ENCODE results near the gene MYEF2.

The MYEF2 gene

DNA sequence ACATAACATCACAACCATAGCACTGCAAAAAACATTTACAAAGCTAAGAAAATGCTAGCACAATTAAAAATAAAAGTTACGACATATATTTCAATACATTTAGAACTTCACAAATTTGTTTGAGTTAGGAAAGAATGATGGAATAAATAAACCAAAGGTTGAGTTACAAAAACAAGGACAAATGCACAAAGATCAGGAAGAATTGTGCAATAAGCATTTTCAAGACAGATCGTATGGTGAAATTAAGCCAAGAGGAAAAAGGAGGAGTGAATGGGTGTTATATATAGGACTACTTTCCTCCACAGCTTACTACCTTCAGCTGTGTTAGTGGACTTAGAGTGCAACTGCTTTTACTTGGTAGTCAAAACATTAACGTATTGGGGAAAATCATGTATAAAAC is 7.4 kb upstream of the MYEF2 start:
- no peak overlapping the region for H3K4me3 ChIP-seq (ENCODE audit: low read length)
- H3K27me3 ChIP-seq (ENCODE audit: control insufficient read depth, insufficient read depth, low read length), result peaks cover 19% of the 10 kb centered on the region

DNA sequence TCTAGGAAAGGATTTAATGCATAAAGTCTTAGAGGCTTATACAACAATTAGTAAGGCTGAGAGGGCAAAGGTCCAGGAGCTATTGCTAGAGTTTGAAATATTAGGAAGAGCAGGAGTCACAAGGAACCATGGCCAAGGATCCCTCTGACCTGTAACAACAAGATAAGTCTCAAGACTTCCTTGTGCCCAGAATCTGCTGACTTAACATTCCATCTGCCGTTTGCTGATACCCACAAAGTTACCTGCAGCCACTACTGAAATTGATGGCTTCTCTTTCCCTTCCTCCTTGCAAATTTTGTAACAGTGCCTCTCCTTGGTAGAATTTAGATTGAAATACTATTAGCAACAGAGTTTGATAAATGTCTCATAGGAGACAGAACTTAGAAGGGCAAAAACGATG is 4.7 kb upstream of the MYEF2 start:
- Histone ChIP-seq H3K4me1 (ENCODE audit: control insufficient read depth, insufficient read depth, low read length) (no peaks in the 10 kb centered on the region), H3K4me2 (ENCODE audit: low read length) (no peak overlapping the region), H3K27me3 (ENCODE audit: control insufficient read depth, insufficient read depth, low read length) (peaks cover 19% of the 10 kb centered on the region), H3K36me3 (ENCODE audit: insufficient read depth, low read length) (no peaks in the 10 kb centered on the region), H3K9me3 (replicated peaks; ENCODE audit: low read length) (no peaks in the 10 kb centered on the region), H3K9ac (ENCODE audit: low read depth, low read length) (no peak overlapping the region), H3K4me3 (ENCODE audit: low read length) (no peak overlapping the region)

More for the DNA sequence above, 7.4 kb upstream of the MYEF2 start:
- no peaks in the 10 kb centered on the region for H3K4me1 ChIP-seq (ENCODE audit: control insufficient read depth, insufficient read depth, low read length)
- no peak overlapping the region for H3K9ac ChIP-seq (ENCODE audit: low read depth, low read length)
- no peak overlapping the region for H3K4me2 ChIP-seq (ENCODE audit: low read length)
- H3K36me3 ChIP-seq (ENCODE audit: insufficient read depth, low read length), result no peaks in the 10 kb centered on the region
- H3K9me3 ChIP-seq (replicated peaks; ENCODE audit: low read length), result no peaks in the 10 kb centered on the region

DNA sequence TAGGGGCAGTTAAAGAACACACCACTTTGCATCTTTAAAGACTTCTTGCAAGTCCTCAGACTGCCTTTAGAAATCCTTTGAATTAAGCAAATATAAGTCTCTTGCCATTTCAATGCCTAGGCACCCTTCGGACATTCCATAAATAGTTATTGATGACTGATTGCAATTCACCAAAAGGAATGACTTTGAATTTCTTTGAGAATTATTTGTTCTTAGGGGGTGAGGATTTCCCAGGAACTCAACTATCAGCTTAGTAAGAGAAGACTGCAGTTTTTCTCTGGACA is 495 bp upstream of the MYEF2 start:
- peak overlapping the region; percentile 82 for H3K9ac ChIP-seq (ENCODE audit: low read depth, low read length)
- H3K36me3 ChIP-seq (ENCODE audit: insufficient read depth, low read length), result no peaks in the 10 kb centered on the region
- no peaks in the 10 kb centered on the region for H3K9me3 ChIP-seq (replicated peaks; ENCODE audit: low read length)
- no peaks in the 10 kb centered on the region for H3K4me1 ChIP-seq (ENCODE audit: control insufficient read depth, insufficient read depth, low read length)
- peak overlapping the region; percentile 96 for H3K4me2 ChIP-seq (ENCODE audit: low read length)
- H3K27me3 ChIP-seq (ENCODE audit: control insufficient read depth, insufficient read depth, low read length), result peaks cover 10% of the 10 kb centered on the region
- peak overlapping the region; percentile 90 for H3K4me3 ChIP-seq (ENCODE audit: low read length)

DNA sequence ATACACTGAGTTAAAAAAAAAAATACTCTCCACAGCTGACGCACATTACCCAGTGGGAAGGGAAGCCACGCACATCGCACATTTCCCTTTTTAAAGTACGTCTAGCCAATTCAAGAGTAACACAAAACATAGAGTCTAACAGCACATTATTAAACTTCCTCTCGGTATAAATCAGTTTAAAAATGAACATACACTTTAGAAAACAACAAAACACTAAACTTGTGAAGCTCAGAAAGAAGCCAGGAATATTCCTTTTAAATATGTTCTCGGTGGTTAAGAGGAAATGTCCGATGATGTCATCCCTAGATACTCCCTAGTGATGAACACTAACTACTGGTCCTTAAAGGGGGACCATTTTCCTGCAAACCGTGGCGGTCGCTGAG is 721 bp downstream of the MYEF2 start:
- Histone ChIP-seq H3K4me3 (ENCODE audit: low read length) (peak overlapping the region; percentile 90), H3K27me3 (ENCODE audit: control insufficient read depth, insufficient read depth, low read length) (peaks cover 5% of the 10 kb centered on the region), H3K4me2 (ENCODE audit: low read length) (peak overlapping the region; percentile 96), H3K36me3 (ENCODE audit: insufficient read depth, low read length) (no peaks in the 10 kb centered on the region), H3K9ac (ENCODE audit: low read depth, low read length) (peak overlapping the region; percentile 82), H3K9me3 (replicated peaks; ENCODE audit: low read length) (no peaks in the 10 kb centered on the region), H3K4me1 (ENCODE audit: control insufficient read depth, insufficient read depth, low read length) (no peaks in the 10 kb centered on the region)

DNA sequence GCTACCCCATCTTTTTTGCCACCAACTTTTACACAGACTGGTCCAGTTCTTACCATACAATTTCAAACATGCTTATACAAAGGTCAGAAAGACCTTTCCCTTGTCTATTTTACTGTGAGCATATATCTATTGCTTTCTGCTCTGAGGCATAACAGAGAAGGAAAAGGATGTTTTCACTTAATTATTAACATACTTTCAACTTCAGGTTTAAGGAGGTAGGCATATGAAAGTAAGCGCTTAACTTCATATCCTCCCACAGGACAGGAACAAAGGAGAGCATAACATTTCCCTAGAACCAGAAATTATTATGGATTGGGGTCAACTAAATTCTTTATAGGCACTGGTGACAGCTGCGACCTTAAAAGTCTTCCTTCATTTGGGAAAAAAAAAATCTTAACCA is 1.1 kb downstream of the MYEF2 start:
- H3K9ac ChIP-seq (ENCODE audit: low read depth, low read length), result peak overlapping the region; percentile 82
- H3K4me2 ChIP-seq (ENCODE audit: low read length), result peak overlapping the region; percentile 96
- H3K27me3 ChIP-seq (ENCODE audit: control insufficient read depth, insufficient read depth, low read length), result peaks cover 1% of the 10 kb centered on the region
- H3K36me3 ChIP-seq (ENCODE audit: insufficient read depth, low read length), result no peaks in the 10 kb centered on the region
- H3K9me3 ChIP-seq (replicated peaks; ENCODE audit: low read length), result no peaks in the 10 kb centered on the region
- H3K4me1 ChIP-seq (ENCODE audit: control insufficient read depth, insufficient read depth, low read length), result no peaks in the 10 kb centered on the region
- H3K4me3 ChIP-seq (ENCODE audit: low read length), result peak overlapping the region; percentile 90

DNA sequence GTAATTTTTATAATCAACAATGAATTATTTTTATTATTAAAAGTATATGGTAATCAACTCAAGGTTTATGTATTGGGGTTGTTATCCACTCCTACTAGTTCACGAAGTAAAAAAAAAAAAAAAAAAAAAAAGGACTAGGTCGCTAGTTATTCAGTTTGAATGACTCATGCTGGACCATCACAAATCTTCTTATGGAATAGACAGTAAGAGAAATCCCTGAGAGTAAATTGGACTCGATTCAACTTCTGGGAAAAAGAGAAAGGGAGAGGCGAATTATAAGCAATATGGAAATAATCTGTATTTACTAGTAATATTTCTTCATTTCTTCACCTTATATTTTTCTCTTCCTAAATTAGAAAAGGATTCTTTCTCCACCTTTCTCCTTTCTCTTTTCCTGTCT is 2.0 kb downstream of the MYEF2 start:
- H3K9me3 ChIP-seq (replicated peaks; ENCODE audit: low read length), result no peaks in the 10 kb centered on the region
- H3K27me3 ChIP-seq (ENCODE audit: control insufficient read depth, insufficient read depth, low read length), result no peaks in the 10 kb centered on the region
- no peak overlapping the region for H3K9ac ChIP-seq (ENCODE audit: low read depth, low read length)
- no peaks in the 10 kb centered on the region for H3K36me3 ChIP-seq (ENCODE audit: insufficient read depth, low read length)
- no peak overlapping the region for H3K4me2 ChIP-seq (ENCODE audit: low read length)
- H3K4me3 ChIP-seq (ENCODE audit: low read length), result no peak overlapping the region
- no peaks in the 10 kb centered on the region for H3K4me1 ChIP-seq (ENCODE audit: control insufficient read depth, insufficient read depth, low read length)

DNA sequence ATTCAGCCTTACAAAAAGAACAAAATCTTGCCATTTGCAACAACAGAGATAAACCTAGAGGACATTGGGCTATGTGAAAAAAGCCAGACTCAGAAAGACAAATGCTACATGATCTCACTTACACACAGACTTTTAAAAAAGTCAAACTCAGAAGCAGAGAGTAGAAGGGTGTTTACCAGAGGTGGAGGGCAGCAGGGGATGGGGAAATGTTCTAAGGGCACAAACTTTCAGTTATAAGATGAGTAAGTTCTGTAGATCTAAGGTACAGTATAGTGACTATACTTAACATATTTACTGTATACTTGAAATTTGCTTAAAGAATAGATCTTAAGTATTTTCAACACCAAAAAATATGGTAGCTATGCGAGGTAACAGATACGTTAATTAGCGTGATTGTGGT is 3.0 kb downstream of the MYEF2 start:
- Histone ChIP-seq H3K4me1 (ENCODE audit: control insufficient read depth, insufficient read depth, low read length) (no peaks in the 10 kb centered on the region), H3K36me3 (ENCODE audit: insufficient read depth, low read length) (no peaks in the 10 kb centered on the region), H3K4me3 (ENCODE audit: low read length) (no peak overlapping the region), H3K9ac (ENCODE audit: low read depth, low read length) (no peak overlapping the region), H3K9me3 (replicated peaks; ENCODE audit: low read length) (no peaks in the 10 kb centered on the region), H3K4me2 (ENCODE audit: low read length) (no peak overlapping the region), H3K27me3 (ENCODE audit: control insufficient read depth, insufficient read depth, low read length) (no peaks in the 10 kb centered on the region)

DNA sequence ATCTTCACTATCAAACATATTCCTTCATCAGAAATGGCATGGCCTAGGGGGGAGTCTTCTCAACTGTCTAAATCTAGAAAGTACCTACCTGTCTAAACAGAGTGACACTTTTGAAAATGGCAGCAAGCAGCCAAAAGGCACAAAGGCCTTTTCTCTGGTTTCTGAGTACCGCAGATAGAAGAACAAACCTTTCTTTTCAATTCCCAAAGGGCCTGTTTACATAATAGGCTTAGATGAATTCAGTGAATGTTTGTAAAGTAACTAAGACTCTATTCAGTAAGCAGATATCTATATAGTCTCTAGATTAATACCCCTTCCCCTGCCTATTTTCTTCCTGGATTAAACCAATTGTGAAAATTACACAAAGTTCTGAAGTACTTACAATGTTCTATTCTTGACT is 7.1 kb downstream of the MYEF2 start:
- no peak overlapping the region for H3K4me2 ChIP-seq (ENCODE audit: low read length)
- H3K9ac ChIP-seq (ENCODE audit: low read depth, low read length), result no peak overlapping the region
- H3K9me3 ChIP-seq (replicated peaks; ENCODE audit: low read length), result no peaks in the 10 kb centered on the region
- no peak overlapping the region for H3K4me3 ChIP-seq (ENCODE audit: low read length)
- no peaks in the 10 kb centered on the region for H3K27me3 ChIP-seq (ENCODE audit: control insufficient read depth, insufficient read depth, low read length)
- no peaks in the 10 kb centered on the region for H3K36me3 ChIP-seq (ENCODE audit: insufficient read depth, low read length)
- H3K4me1 ChIP-seq (ENCODE audit: control insufficient read depth, insufficient read depth, low read length), result no peaks in the 10 kb centered on the region

DNA sequence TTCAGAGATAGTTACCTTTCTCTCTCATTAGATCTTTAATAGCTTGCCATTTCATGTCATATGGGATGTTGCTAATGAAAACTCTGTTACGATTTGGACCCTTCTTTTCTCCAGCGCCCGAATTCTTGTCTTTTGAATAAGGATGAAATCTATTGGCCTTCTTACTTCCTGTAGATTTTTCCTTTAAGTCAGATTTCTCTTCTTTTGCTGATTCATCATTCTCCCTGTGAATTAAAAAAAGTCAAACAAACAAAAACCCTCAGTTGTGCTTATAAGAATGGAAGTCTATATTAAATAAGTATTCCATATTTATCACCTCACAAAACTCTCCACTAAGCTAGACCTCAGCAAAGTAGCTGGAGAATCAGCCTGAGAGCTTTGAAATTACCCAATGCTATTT is 9.5 kb downstream of the MYEF2 start:
- no peaks in the 10 kb centered on the region for H3K36me3 ChIP-seq (ENCODE audit: insufficient read depth, low read length)
- no peak overlapping the region for H3K4me3 ChIP-seq (ENCODE audit: low read length)
- no peaks in the 10 kb centered on the region for H3K9me3 ChIP-seq (replicated peaks; ENCODE audit: low read length)
- no peaks in the 10 kb centered on the region for H3K4me1 ChIP-seq (ENCODE audit: control insufficient read depth, insufficient read depth, low read length)
- no peaks in the 10 kb centered on the region for H3K27me3 ChIP-seq (ENCODE audit: control insufficient read depth, insufficient read depth, low read length)
- no peak overlapping the region for H3K9ac ChIP-seq (ENCODE audit: low read depth, low read length)
- H3K4me2 ChIP-seq (ENCODE audit: low read length), result no peak overlapping the region

DNA sequence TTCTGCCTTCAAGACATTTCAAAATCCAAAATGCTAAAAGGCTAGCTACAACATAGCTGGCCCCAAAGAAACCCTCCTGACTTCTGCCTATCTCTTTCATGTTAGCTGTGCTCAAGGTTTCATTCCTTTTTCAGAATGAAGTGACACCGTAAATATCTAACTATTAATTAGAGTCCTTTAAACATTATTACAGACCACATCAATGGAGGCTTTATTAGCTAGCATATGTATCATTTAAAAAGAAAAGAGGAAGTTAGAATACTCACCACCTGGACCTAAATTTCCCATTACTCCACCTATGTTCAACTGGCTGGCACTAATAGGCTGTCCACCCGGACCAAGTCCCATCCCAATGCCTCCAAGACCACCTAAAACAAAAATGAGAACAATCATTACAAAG is 24.6 kb downstream of the MYEF2 start:
- Histone ChIP-seq H3K27me3 (ENCODE audit: control insufficient read depth, insufficient read depth, low read length) (no peaks in the 10 kb centered on the region), H3K9ac (ENCODE audit: low read depth, low read length) (no peak overlapping the region), H3K9me3 (replicated peaks; ENCODE audit: low read length) (no peaks in the 10 kb centered on the region), H3K4me1 (ENCODE audit: control insufficient read depth, insufficient read depth, low read length) (peaks cover 13% of the 10 kb centered on the region), H3K4me2 (ENCODE audit: low read length) (no peak overlapping the region), H3K4me3 (ENCODE audit: low read length) (no peak overlapping the region), H3K36me3 (ENCODE audit: insufficient read depth, low read length) (no peaks in the 10 kb centered on the region)

DNA sequence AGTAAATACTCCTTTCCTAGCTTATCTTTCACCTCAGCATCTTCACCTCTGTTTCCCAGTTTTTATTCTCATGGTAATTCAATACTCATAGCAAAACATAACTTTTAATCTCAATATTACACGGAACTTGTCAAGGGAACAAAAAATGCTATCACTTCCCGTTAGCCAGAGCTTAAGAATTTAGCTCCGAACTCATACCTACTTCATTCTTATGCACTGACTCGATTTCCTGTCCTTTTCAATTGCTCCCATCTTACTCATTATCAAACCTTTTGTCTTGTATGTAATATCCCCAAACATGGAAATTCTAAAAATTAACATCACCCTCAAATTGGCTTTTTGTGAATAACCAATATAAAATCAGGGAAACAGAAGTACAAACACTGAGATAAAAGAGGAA is 28.2 kb downstream of the MYEF2 start:
- Histone ChIP-seq H3K9ac (ENCODE audit: low read depth, low read length) (peak overlapping the region; percentile 3), H3K4me2 (ENCODE audit: low read length) (peak overlapping the region; percentile 9), H3K36me3 (ENCODE audit: insufficient read depth, low read length) (no peaks in the 10 kb centered on the region), H3K9me3 (replicated peaks; ENCODE audit: low read length) (no peaks in the 10 kb centered on the region), H3K4me1 (ENCODE audit: control insufficient read depth, insufficient read depth, low read length) (peaks cover 27% of the 10 kb centered on the region), H3K4me3 (ENCODE audit: low read length) (no peak overlapping the region), H3K27me3 (ENCODE audit: control insufficient read depth, insufficient read depth, low read length) (no peaks in the 10 kb centered on the region)

DNA sequence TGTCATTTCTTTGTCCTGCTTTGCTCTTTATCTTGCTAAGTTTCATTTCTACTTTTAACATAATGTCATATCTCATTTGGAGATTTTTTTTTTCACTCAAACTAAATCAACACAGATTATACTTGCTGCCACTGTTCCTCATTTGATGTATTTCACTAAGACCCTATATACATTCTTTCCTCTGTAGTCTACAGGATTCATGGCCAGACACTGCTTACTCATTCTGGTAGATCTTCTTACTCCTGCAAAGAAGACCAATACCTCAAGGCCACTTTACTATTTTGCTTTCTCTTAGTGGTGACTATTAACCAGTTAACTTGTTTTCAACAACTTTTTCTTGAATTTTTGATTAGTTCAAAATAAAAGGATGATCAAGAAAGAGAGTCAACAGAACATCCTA is 30.7 kb downstream of the MYEF2 start:
- Histone ChIP-seq H3K4me3 (ENCODE audit: low read length) (no peak overlapping the region), H3K9me3 (replicated peaks; ENCODE audit: low read length) (no peaks in the 10 kb centered on the region), H3K9ac (ENCODE audit: low read depth, low read length) (no peak overlapping the region), H3K4me1 (ENCODE audit: control insufficient read depth, insufficient read depth, low read length) (peaks cover 43% of the 10 kb centered on the region), H3K27me3 (ENCODE audit: control insufficient read depth, insufficient read depth, low read length) (no peaks in the 10 kb centered on the region), H3K36me3 (ENCODE audit: insufficient read depth, low read length) (no peaks in the 10 kb centered on the region), H3K4me2 (ENCODE audit: low read length) (no peak overlapping the region)

DNA sequence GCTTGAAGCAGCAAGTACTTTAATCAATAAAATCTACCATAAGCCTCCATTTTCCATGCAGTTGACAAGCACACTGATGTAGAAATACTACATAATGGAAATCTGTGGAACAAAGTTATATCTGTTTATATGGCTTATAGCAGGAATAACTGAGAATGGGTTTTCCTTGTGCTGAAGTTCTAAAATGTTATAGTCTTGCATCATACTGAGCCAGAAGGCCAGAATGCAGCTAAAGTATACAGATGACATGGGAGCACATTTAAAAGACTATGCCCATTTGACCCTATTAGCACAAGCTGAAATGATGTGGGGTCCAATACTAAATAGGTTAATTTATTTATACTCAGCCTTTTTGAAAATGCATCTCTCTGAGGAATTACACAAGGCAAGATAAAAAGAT is 32.2 kb downstream of the MYEF2 start:
- no peaks in the 10 kb centered on the region for H3K27me3 ChIP-seq (ENCODE audit: control insufficient read depth, insufficient read depth, low read length)
- H3K4me2 ChIP-seq (ENCODE audit: low read length), result no peak overlapping the region
- no peaks in the 10 kb centered on the region for H3K36me3 ChIP-seq (ENCODE audit: insufficient read depth, low read length)
- no peak overlapping the region for H3K4me3 ChIP-seq (ENCODE audit: low read length)
- H3K4me1 ChIP-seq (ENCODE audit: control insufficient read depth, insufficient read depth, low read length), result peaks cover 43% of the 10 kb centered on the region
- H3K9me3 ChIP-seq (replicated peaks; ENCODE audit: low read length), result no peaks in the 10 kb centered on the region
- H3K9ac ChIP-seq (ENCODE audit: low read depth, low read length), result no peak overlapping the region
